Stimulated activated CD4-positive, alpha-beta T cell treated with anti-CD3 and anti-CD28 coated beads, Interleukin-2, amount 100 ng/mL, for 4 hours (primary cell): ENCODE data around the gene B4GAT1.
"Not testable (repeated sequence)": the region's sequence is repeated elsewhere in the genome, so short reads cannot be mapped to it uniquely, and the experiment has no call there.

Source experiments
- DNase-seq: peaks from one replicate; pipeline ENCODE4 v3.0.0-alpha.2; 2020; ENCODE audit warnings: low read depth

B4GAT1 gene

GRCh38 chr11:66347425-66348276 lies at the start of gene B4GAT1:
B4GAT1 (minus strand) TSS chr11:66347629; CDS start chr11:66347545, 84 bp downstream.
- peak; percentile 72 for DNase-seq

GRCh38 chr11:66393954-66394353 lies 46.5 kb upstream of the B4GAT1 start:
- DNase-seq = no peak

GRCh38 chr11:66391322-66391721 lies 43.9 kb upstream of the B4GAT1 start:
- DNase-seq = no peak

GRCh38 chr11:66388780-66389386 lies 41.5 kb upstream of the B4GAT1 start:
- DNase-seq = peak; percentile 62

GRCh38 chr11:66386171-66387069 lies 39.0 kb upstream of the B4GAT1 start:
- DNase-seq = peak; percentile 75

- not testable (repeated sequence) for DNase-seq
Measured at GRCh38 chr11:66384316-66384715, 36.9 kb upstream of the B4GAT1 start.

- not testable (repeated sequence) for DNase-seq
Measured at GRCh38 chr11:66380264-66380663, 32.8 kb upstream of the B4GAT1 start.

GRCh38 chr11:66373690-66374287 lies 26.4 kb upstream of the B4GAT1 start:
- not testable (repeated sequence) for DNase-seq

GRCh38 chr11:66373265-66373664 lies 25.8 kb upstream of the B4GAT1 start:
- no peak for DNase-seq

- peak; percentile 71 for DNase-seq
Measured at GRCh38 chr11:66371627-66372415, 24.4 kb upstream of the B4GAT1 start, which contains the start of gene SLC29A2. SLC29A2 (minus strand) TSS chr11:66371760; CDS start chr11:66371591, 169 bp downstream.

- no peak for DNase-seq
Measured at GRCh38 chr11:66369073-66369894, 21.9 kb upstream of the B4GAT1 start.

- no peak for DNase-seq
Measured at GRCh38 chr11:66368484-66368883, 21.1 kb upstream of the B4GAT1 start.

- no peak for DNase-seq
Measured at GRCh38 chr11:66367561-66368312, 20.3 kb upstream of the B4GAT1 start.

GRCh38 chr11:66366844-66367477 lies 19.5 kb upstream of the B4GAT1 start:
- no peak for DNase-seq

- DNase-seq = no peak
Measured at GRCh38 chr11:66365711-66366619, 18.5 kb upstream of the B4GAT1 start.

GRCh38 chr11:66365166-66365565 lies 17.7 kb upstream of the B4GAT1 start:
- no peak for DNase-seq

- peak; percentile 52 for DNase-seq
Measured at GRCh38 chr11:66363805-66364535, 16.5 kb upstream of the B4GAT1 start.
